NB4 (cell line): Measurements from ENCODE around the gene NAXD.

Experiments
- DNase-seq: peaks from one replicate; pipeline ENCODE4 v3.0.0; 2010; ENCODE audit warnings: low read depth
- H3K4me3 ChIP-seq: one replicate; pipeline ENCODE4 v1.5.1; 2011; ENCODE audit warnings: mild to moderate bottlenecking, low read depth, low read length, moderate library complexity
- CTCF ChIP-seq: IDR thresholded peaks from one replicate; pipeline ENCODE4 v1.5.1; 2012; ENCODE audit warnings: low read depth, low read length
- MAX ChIP-seq: IDR thresholded peaks from 2 replicates; pipeline ENCODE4 v1.6.1; 2011; ENCODE audit warnings: low read depth, low read length
- MYC ChIP-seq: IDR thresholded peaks from 2 replicates; pipeline ENCODE4 v1.6.1; 2011; ENCODE audit warnings: low read depth, low read length
- POLR2A ChIP-seq: IDR thresholded peaks from 2 replicates; pipeline ENCODE4 v1.6.1; 2011; ENCODE audit warnings: mild to moderate bottlenecking; ENCODE audit not compliant: insufficient read length; ENCODE audit errors: extremely low read depth

The NAXD gene

GRCh38 chr13:110580800-110581199 is 34.5 kb upstream of the NAXD start:
- H3K4me3 ChIP-seq: no peak overlapping the region
- no peak for DNase-seq
- TF ChIP-seq MYC (no peak), CTCF (no peak), MAX (no peak), POLR2A (no peak)

GRCh38 chr13:110581506-110582185 is 33.7 kb upstream of the NAXD start:
- no peak for DNase-seq
- no peak overlapping the region for H3K4me3 ChIP-seq
- TF ChIP-seq CTCF (no peak), MAX (no peak), POLR2A (no peak), MYC (no peak)

GRCh38 chr13:110582421-110582954 is 32.9 kb upstream of the NAXD start:
- no peak overlapping the region for H3K4me3 ChIP-seq
- DNase-seq: no peak
- no peak for TF ChIP-seq MAX
- no peak for TF ChIP-seq CTCF

- no peak for DNase-seq
- TF ChIP-seq MAX (no peak), CTCF (no peak), POLR2A (no peak), MYC (no peak)
- no peak overlapping the region for H3K4me3 ChIP-seq
Observed at GRCh38 chr13:110583178-110583865, 32.0 kb upstream of the NAXD start.

- no peak overlapping the region for H3K4me3 ChIP-seq
- no peak for DNase-seq
- TF ChIP-seq MYC: no peak
- TF ChIP-seq CTCF: no peak
- no peak for TF ChIP-seq MAX
- TF ChIP-seq POLR2A: no peak
Observed at GRCh38 chr13:110589793-110590390, 25.5 kb upstream of the NAXD start.
